Measurements from ENCODE around the gene PSMG4.

DNA sequence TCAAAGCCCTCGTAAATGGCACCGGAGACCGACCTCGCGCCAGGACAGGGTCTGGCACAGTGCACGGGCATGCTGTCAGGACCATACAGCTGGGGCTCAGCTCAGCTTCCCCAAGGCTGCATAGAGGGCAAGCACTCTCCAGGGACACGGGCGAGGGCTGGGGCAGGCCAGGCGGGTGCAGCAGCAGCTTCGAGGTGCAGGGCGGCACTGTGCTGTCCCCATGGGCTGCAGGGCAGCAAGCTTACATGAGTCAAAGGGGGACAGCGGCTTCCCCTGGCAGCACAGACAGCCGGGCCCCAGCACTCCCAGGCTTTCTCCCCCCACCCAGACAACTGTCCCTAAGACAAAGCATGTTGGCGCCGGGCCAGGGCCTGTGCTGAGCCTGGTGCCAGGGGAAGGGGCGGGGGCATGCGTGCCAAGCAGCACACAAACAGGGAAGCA, 25.7 kb downstream of the PSMG4 start:
- TF ChIP-seq, protein P1, sequence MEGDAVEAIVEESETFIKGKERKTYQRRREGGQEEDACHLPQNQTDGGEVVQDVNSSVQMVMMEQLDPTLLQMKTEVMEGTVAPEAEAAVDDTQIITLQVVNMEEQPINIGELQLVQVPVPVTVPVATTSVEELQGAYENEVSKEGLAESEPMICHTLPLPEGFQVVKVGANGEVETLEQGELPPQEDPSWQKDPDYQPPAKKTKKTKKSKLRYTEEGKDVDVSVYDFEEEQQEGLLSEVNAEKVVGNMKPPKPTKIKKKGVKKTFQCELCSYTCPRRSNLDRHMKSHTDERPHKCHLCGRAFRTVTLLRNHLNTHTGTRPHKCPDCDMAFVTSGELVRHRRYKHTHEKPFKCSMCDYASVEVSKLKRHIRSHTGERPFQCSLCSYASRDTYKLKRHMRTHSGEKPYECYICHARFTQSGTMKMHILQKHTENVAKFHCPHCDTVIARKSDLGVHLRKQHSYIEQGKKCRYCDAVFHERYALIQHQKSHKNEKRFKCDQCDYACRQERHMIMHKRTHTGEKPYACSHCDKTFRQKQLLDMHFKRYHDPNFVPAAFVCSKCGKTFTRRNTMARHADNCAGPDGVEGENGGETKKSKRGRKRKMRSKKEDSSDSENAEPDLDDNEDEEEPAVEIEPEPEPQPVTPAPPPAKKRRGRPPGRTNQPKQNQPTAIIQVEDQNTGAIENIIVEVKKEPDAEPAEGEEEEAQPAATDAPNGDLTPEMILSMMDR (tag by site-specific recombination; IDR thresholded peaks at IDR 0.05) = no peak
- TF ChIP-seq ZBTB7A (tag by site-specific recombination; IDR thresholded peaks at IDR 0.05; ENCODE audit: low read depth) (no peak), KLF9 (tag by site-specific recombination; IDR thresholded peaks at IDR 0.05; ENCODE audit: low read depth) (no peak), ZNF274 (IDR thresholded peaks at IDR 0.05; ENCODE audit: low read length) (no peak), ZNF274 (tag by site-specific recombination; IDR thresholded peaks at IDR 0.05; ENCODE audit: borderline replicate concordance) (no peak), YY1 (tag by site-specific recombination; IDR thresholded peaks at IDR 0.05) (no peak)

Measured in HEK293 (cell line).